Stimulated activated CD8-positive, alpha-beta memory T cell treated with anti-CD3 and anti-CD28 coated beads, Interleukin-7, amount 100 ng/mL, for 4 hours (primary cell): ENCODE data around the gene CDK11A.
"Not testable (repeated sequence)": the region's sequence is repeated elsewhere in the genome, so short reads cannot be mapped to it uniquely, and the experiment has no call there.

Source experiments
- DNase-seq, 2 donors: peaks; one replicate each; pipeline ENCODE4 v3.0.0-alpha.2; 2020; ENCODE audit warnings: low read depth in 2 of 2

The CDK11A gene

DNA sequence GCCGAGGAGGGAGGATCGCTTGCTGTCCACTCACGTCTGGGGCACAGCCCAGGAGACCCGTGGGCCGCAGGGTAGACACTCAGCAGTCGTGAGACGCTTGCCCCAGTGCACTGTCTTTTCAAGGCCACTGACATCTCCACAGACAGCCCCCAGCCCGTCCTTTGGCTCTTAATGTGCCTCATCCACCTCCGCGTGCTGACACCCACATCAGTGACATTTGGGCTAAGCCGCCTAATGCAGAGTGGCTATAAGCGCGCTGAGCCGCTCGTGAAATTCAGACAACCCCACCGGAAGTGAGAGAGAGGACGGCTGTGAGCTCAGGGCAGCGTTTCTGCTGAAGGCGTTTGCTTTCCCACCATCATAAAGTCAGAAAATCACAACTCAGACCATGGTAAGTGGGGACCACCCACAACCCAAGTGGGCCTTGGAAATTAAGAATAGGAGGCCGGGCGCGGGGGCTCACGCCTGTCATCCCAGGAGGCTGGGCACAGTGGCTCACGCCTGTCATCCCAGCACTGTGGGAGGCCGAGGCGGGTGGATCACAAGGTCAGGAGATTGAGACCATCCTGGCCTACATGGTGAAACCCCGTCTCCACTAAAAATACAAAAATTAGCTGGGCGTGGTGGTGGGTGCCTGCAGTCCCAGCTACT, 40.0 kb downstream of the CDK11A start:
- no peak for DNase-seq

GRCh38 chr1:1683104-1683905, 40.9 kb downstream of the CDK11A start:
- no peak for DNase-seq

GRCh38 chr1:1680912-1681273, 43.3 kb downstream of the CDK11A start:
- DNase-seq = no peak

- no peak for DNase-seq
Measured at GRCh38 chr1:1680031-1680911, 43.9 kb downstream of the CDK11A start.

GRCh38 chr1:1678581-1679380, 45.4 kb downstream of the CDK11A start:
- peak in 1 of 2 donors; percentile 32 for DNase-seq

DNA sequence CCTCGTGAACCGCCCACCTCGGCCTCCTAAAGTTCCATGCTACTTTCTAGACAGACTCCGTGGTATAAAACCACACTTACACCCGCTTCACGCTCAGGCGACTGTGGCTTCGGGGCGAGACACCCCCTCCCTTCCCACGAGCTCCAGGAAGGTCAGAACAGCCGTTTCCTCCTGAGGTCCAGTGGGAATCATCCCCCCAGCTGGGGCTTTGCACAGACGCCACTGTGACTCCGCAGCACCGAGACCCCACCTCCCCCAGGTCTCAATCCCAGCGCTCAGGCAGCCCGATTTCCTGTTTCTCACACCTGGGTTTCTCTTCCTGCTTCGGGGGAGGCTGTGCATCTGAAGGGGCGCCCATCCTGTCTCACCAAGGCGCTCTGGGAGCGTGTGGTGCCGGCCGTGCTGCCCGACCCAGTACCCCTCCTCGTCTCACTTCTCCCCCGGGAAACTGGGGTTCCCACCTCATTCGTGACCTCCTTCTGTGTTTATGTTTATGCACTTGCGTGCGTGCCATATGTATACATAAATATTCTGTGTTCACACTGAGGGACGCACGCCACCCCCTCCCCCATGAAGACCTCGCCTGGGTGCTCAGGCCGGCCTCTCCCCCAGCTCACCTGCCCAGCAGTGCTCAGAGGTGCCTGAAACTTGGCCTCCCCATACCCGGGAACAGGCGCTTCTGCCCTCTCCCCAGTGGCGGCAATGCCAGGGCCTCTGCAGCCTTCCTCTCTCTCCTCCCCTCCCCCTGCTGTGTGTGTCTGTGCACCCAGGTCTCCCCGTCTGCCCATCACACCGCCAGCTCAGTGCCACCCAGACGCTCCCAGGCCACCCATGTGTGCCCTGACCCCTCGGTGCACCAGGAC, 46.2 kb downstream of the CDK11A start:
- peak; percentile 12 to 32 for DNase-seq

DNA sequence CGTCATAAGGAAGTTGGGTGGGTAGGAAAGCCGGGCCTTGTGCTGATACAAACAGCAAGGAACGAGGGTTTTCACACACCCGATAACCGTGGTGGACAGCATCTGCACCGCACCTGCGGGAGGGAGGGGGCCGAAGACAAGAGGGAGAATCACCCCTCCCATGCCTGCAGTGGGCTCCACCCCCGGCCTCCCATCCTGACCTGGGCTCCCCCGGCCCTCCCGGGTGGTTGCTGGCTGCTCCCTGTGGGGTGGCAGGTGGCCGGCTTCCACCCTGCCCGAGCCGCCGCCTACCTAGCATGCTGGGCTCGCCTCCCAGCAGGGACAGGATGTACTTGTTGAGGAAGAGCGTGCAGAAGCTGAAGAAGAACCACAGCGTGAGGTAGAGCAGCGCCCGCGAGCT, 48.1 kb downstream of the CDK11A start:
- DNase-seq = not testable (repeated sequence)

GRCh38 chr1:1675218-1675617, 48.9 kb downstream of the CDK11A start:
- not testable (repeated sequence) for DNase-seq

DNA sequence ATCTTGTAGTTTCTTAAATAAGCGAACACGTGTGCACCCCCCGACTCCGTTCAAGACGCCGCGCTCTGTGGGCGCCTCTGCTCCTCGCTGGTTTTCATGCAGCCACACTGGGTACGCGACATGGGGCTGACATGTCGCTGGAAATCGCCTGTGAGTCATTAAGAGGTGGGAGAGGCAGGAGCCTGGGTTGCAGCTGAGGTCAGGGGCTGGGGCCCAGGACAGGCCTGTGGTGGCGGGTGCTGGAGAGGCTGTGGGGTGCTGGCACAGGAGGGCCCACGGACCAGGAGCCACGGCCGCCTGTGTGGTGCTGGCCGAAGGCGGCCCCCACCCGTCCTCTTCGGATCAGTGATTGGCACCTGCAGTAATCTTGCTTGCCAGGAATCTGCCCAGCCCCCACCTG, 49.4 kb downstream of the CDK11A start:
- not testable (repeated sequence) for DNase-seq

DNA sequence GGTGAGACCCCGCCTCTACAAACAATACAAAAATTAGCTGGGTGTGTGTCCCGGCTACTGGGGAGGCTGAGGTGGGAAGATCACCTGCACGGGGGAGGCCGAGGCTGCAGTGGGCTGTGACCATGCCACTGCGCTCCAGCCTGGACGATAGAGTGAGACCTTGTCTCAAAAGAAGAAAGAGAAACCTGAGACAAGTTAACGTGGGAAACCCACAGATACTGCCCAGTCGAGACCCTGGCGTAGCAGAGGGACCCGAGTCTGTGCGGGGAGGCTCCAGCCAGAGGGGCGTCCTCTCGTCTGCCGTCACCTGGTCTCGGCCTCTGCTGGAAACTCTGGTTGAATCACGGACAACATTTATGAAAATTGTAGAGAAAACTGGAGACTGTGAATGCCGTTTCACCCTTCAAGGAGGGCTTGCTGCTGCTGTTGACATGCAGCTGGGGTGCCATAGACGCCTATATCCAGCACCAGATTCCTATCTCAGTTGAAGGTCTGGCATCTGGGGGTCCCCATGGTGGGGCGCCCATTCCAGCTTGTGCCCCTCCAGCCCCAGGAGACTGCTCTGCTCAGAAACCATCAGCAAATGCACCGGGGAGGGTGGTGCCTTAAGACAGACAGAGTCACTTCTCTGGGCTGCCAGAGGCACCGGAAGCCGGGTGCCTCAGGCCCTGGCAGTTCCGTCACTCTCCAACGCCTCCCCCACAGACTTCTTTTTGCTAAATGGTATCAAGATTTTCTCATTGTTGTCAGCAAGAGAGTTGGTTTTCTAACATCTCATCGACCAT, 51.8 kb downstream of the CDK11A start:
- no peak for DNase-seq

GRCh38 chr1:1671365-1672119, 52.6 kb downstream of the CDK11A start:
- no peak for DNase-seq

GRCh38 chr1:1670866-1671265, 53.3 kb downstream of the CDK11A start:
- no peak for DNase-seq

- DNase-seq = no peak
Measured at GRCh38 chr1:1669468-1670440, 54.4 kb downstream of the CDK11A start.

DNA sequence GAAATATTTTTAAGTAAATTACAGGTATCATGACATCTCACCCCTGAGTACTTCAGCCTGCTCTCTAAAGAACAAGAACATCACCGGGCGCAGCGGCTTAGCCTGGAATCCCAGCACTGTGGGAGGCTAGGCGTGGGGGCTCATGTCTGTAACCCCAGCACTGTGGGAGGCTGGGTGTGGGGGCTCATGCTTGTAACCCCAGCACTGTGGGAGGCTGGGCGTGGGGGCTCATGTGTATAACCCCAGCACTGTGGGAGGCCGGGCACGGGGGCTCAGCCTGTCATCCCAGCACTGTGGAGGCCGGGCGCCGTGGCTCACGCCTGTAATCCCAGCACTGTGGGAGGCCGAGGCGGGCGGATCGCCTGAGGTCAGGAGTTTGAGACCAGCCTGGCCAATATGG, 57.6 kb downstream of the CDK11A start:
- DNase-seq = no peak

DNA sequence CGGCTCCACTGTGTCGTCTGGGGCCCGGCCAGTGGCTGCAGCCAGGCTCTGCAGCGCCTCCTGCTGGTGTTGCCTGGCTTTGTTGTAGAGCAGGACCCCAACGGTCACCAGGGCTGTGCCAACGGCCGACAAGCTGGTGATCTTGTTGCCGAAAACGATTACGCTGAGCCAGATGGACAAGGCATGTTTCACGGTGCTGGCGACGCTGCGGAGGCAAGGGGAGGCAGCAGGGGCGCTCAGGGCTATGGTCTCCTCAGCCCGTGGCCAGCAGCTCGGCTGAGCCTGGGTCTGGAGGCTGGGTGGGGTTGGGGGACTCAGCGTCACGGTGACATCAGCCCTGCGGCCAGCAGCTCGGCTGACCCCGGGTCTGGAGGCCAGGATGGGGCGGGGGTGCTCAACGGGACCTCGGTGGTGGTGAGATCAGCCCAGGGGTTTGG, 58.3 kb downstream of the CDK11A start:
- DNase-seq = no peak

- DNase-seq = no peak
Measured at GRCh38 chr1:1664941-1665814, 59.0 kb downstream of the CDK11A start.

GRCh38 chr1:1664318-1664717, 59.8 kb downstream of the CDK11A start:
- DNase-seq = not testable (repeated sequence)
